BE2C (cell line): ENCODE results near the gene LRRC7.

Experiments
- DNase-seq: peaks from one replicate; pipeline ENCODE4 v3.0.0-alpha.2; 2020
- H3K27me3 ChIP-seq: fragments of 250-450 bp; sonication (Bioruptor Pico); 2 replicates; pipeline ENCODE4 v1.5.1; 2020; ENCODE audit warnings: mild to moderate bottlenecking
- H3K36me3 ChIP-seq: fragments of 250-450 bp; sonication (Bioruptor Pico); 2 replicates; pipeline ENCODE4 v1.5.1; 2020; ENCODE audit warnings: mild to moderate bottlenecking
- H3K4me1 ChIP-seq: fragments of 250-450 bp; sonication (Bioruptor Pico); 2 replicates; pipeline ENCODE4 v1.5.1; 2020
- H3K4me3 ChIP-seq: 2 replicates; pipeline ENCODE4 v1.5.1; 2011; ENCODE audit warnings: low read depth, low read length
- H3K9me3 ChIP-seq: fragments of 250-450 bp; sonication (Bioruptor Pico); 2 replicates; pipeline ENCODE4 v1.5.1; 2020
- TF ChIP-seq, protein P1 (sequence below): IDR thresholded peaks from 2 replicates; pipeline ENCODE4 v1.5.1; 2012; ENCODE audit warnings: mild to moderate bottlenecking, low read depth, low read length

Gene LRRC7

GRCh38 chr1:69744381-69744780 is 176.7 kb downstream of the LRRC7 start:
- TF ChIP-seq, protein P1, sequence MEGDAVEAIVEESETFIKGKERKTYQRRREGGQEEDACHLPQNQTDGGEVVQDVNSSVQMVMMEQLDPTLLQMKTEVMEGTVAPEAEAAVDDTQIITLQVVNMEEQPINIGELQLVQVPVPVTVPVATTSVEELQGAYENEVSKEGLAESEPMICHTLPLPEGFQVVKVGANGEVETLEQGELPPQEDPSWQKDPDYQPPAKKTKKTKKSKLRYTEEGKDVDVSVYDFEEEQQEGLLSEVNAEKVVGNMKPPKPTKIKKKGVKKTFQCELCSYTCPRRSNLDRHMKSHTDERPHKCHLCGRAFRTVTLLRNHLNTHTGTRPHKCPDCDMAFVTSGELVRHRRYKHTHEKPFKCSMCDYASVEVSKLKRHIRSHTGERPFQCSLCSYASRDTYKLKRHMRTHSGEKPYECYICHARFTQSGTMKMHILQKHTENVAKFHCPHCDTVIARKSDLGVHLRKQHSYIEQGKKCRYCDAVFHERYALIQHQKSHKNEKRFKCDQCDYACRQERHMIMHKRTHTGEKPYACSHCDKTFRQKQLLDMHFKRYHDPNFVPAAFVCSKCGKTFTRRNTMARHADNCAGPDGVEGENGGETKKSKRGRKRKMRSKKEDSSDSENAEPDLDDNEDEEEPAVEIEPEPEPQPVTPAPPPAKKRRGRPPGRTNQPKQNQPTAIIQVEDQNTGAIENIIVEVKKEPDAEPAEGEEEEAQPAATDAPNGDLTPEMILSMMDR, result no peak
- no peaks in the 10 kb centered on the region for H3K27me3 ChIP-seq
- no peaks in the 10 kb centered on the region for H3K4me1 ChIP-seq
- H3K9me3 ChIP-seq, result no peaks in the 10 kb centered on the region
- H3K36me3 ChIP-seq, result no peaks in the 10 kb centered on the region
- no peak overlapping the region for H3K4me3 ChIP-seq
- DNase-seq, result no peak

GRCh38 chr1:69747207-69747606 is 179.5 kb downstream of the LRRC7 start:
- DNase-seq, result no peak
- Histone ChIP-seq H3K4me3 (no peak overlapping the region), H3K4me1 (no peaks in the 10 kb centered on the region), H3K27me3 (no peaks in the 10 kb centered on the region), H3K9me3 (no peaks in the 10 kb centered on the region), H3K36me3 (no peaks in the 10 kb centered on the region)
- TF ChIP-seq, protein P1, result no peak

DNA sequence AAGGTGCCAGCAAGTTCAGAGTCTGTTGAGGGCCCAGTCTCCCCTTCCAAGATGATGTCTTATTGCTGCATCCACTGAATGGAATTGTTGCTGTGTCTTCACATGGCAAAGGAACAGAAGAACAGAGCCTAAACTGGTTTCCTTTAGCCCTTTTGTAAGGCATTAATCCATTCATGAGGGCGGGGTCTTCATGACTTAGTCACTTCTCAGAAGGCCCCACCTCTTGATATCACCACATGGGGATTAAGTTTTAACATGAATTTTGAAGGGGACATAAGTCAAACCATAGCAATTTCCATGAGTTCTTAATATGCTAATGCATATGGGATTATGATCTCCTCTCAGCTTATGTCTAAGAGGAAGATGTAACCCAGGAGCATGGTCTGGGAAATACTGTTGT is 182.9 kb downstream of the LRRC7 start:
- Histone ChIP-seq H3K27me3 (no peaks in the 10 kb centered on the region), H3K4me3 (no peak overlapping the region), H3K9me3 (no peaks in the 10 kb centered on the region), H3K36me3 (no peaks in the 10 kb centered on the region), H3K4me1 (no peaks in the 10 kb centered on the region)
- no peak for DNase-seq
- TF ChIP-seq, protein P1, result no peak

DNA sequence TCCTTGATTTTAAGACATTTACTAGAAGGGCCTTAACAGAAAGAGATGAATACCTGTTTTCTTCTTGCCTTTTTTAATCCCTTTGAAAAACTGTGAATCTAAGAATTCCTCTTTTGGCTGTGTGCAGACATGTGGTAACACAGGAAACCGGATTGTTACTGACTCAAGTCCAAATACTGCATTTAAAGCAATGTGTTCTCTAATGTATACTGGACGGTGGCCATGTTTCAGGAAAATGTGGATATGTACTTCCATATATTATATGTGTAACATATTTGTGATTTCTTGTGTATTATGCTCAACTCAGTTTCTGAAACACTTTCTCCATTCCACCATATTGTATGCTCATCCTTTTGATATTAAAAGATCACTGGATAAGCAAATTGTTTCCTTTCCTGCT is 185.1 kb downstream of the LRRC7 start:
- Histone ChIP-seq H3K36me3 (no peaks in the 10 kb centered on the region), H3K27me3 (no peaks in the 10 kb centered on the region), H3K4me1 (no peaks in the 10 kb centered on the region), H3K4me3 (no peak overlapping the region), H3K9me3 (no peaks in the 10 kb centered on the region)
- TF ChIP-seq, protein P1, result no peak
- no peak for DNase-seq

GRCh38 chr1:69754521-69754920 is 186.8 kb downstream of the LRRC7 start:
- Histone ChIP-seq H3K4me1 (no peaks in the 10 kb centered on the region), H3K4me3 (no peak overlapping the region), H3K36me3 (no peaks in the 10 kb centered on the region), H3K27me3 (no peaks in the 10 kb centered on the region), H3K9me3 (no peaks in the 10 kb centered on the region)
- TF ChIP-seq, protein P1, result no peak
- DNase-seq, result no peak

- H3K4me1 ChIP-seq, result no peaks in the 10 kb centered on the region
- H3K9me3 ChIP-seq, result no peaks in the 10 kb centered on the region
- TF ChIP-seq, protein P1, result no peak
- H3K4me3 ChIP-seq, result no peak overlapping the region
- no peaks in the 10 kb centered on the region for H3K36me3 ChIP-seq
- H3K27me3 ChIP-seq, result no peaks in the 10 kb centered on the region
- no peak for DNase-seq
Observed at GRCh38 chr1:69755647-69756046, 187.9 kb downstream of the LRRC7 start.
